Left lobe of liver (tissue), 2 donors: ENCODE data around the gene G2E3. TPM values are rescaled to one million over a fixed set of nuclear protein-coding genes. Genes with fewer than 3 reads are reported as not detected.

Experiments used
- ATAC-seq: fragments of 200-7000 bp; cut with Tn5 transposase; one replicate; pipeline ENCODE4 v1.9.1; 2020; ENCODE audit warnings: mild to moderate bottlenecking, moderate library complexity
- DNase-seq: peaks from one replicate; pipeline ENCODE4 v3.0.0-alpha.2; 2020; ENCODE audit warnings: low spot score
- total RNA-seq: library from RNA; stranded (reverse); gene quantifications from one replicate; pipeline ENCODE4 v1.2.1, GENCODE V29; 2021
- donor health status: DM: no; HTN: no; CAD: no; lungs with moderate emphysema.
- donor health status: DM: no; HTN: yes; CAD: no.

The G2E3 gene
- total RNA-seq, 1 donor from 2014 or later: 4.6 TPM

- DNase-seq: no peak
- no peak for ATAC-seq
Measured at GRCh38 chr14:30648471-30648870, 89.5 kb downstream of the G2E3 start.

GRCh38 chr14:30651937-30652336 lies 93.0 kb downstream of the G2E3 start:
- ATAC-seq: no peak
- DNase-seq: no peak

- ATAC-seq (no peak), DNase-seq (no peak)
Measured at GRCh38 chr14:30655124-30655523, 96.2 kb downstream of the G2E3 start.

GRCh38 chr14:30655658-30656057 lies 96.7 kb downstream of the G2E3 start:
- ATAC-seq: no peak
- no peak for DNase-seq

GRCh38 chr14:30656190-30656632 lies 97.3 kb downstream of the G2E3 start:
- peak; percentile 93 for ATAC-seq
- no peak for DNase-seq

- ATAC-seq (peak; percentile 65), DNase-seq (no peak)
Measured at GRCh38 chr14:30657050-30657449, 98.1 kb downstream of the G2E3 start.

GRCh38 chr14:30657606-30658163 lies 98.7 kb downstream of the G2E3 start:
- ATAC-seq (no peak), DNase-seq (no peak)

- ATAC-seq (no peak), DNase-seq (no peak)
Measured at GRCh38 chr14:30658645-30659044, 99.7 kb downstream of the G2E3 start.

- ATAC-seq: no peak
- DNase-seq: no peak
Measured at GRCh38 chr14:30669594-30669993, 110.6 kb downstream of the G2E3 start.

Other genes with a start within 250 kb of the G2E3 start
- 25.2 TPM for gene SCFD1, start 63.2 kb downstream of the G2E3 start, total RNA-seq